Measurements from ENCODE around the gene IFT22. TPM values are rescaled to one million over a fixed set of nuclear protein-coding genes. Genes with fewer than 3 reads are reported as not detected.
"Not testable (repeated sequence)": the region's sequence is repeated elsewhere in the genome, so short reads cannot be mapped to it uniquely, and the experiment has no call there.

Gene IFT22
- total RNA-seq, 2 experiments from 2014 or later = 10.5 to 11.6 TPM

DNA sequence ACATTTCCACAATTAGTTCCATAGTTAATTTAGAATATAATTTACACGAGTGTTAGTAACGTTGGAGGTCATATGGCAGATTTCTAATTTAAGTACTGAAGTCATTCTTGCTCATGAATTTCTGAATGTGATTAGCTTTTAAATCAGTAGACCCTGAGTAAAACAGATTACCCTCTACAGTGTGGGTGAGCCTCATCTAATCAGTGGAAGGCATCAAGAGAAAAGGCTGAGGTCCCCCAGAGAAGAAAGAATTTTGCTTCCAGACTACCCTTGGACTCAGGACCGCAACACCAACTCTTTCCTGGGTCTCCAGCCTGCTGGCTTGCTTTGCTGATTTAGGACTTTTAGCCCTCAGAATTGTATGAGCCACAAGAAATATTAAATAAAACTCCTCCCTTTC is 33.2 kb downstream of the IFT22 start:
- CTCF ChIA-PET = no interaction called here
- POLR2A ChIA-PET = no interaction called here

DNA sequence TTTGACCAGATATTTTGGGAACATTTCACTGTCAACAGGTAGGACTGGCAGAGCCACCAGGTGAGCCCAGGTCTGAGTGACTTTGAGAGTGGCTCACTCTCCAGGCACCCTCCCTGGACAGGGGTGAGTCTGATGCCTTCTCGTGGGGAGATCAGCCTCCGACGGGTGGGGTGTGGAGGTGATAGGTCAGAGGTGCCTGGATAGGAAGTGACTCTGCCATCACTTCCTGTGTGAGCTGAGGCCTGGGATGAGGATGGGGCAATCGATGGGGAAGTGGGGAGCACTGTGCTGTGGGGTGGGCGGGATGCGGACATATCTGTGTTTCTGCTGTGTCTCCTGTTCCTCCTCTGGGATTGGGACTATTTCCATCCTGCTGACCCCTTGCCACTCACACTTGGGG is 34.6 kb downstream of the IFT22 start:
- ChIA-PET POLR2A (no interaction called here), CTCF (no interaction called here)

DNA sequence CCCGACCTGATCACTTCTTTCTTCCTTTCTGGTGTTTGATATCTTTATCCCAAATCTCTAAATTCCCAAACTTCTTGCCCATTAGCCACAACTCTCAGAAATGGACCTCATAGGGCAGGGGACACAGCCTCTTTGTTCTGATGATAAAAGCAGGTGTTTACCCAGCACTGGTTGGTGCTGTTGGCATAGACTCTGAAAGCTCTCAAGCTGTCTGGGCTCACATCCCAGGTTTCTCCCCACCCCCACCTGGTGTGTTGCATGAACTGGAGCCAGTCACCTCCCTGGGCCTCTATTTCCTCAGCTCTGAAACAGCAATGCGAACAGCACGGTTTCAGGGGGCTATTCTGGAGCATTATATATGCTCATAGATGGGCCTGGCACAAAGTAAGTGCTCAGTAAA is 35.7 kb downstream of the IFT22 start:
- CTCF ChIA-PET = interaction anchor here (0.6 to 0.7 kb wide), 2 partner anchors 120 to 142 kb away, joined by 3 read pairs; partner anchors contain the start of gene VGF
- POLR2A ChIA-PET = not testable (repeated sequence)

DNA sequence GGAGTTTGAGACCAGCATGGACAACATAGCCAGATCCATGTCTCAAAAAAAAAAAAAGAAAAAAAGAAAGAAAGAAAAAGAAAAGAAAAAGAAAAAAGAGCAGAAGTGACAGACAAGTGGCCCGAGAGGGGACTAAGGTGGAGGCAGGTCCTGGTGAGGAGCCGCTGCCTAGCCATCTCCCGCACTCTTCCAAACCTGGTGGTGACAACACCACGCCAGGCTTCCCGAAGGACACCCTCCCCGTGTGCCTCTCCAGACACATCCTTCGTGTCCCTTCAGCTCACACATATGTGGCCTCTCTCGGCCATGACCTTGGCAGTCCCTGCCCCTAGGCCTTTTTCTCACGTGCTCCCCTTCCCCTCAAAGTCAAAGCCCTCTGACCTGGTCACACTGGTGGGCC is 36.4 kb downstream of the IFT22 start:
- ChIA-PET CTCF (interaction anchor here (0.7 kb wide), 2 partner anchors 120 to 172 kb away, joined by 3 read pairs; partner anchors contain the start of gene VGF), POLR2A (no interaction called here)

DNA sequence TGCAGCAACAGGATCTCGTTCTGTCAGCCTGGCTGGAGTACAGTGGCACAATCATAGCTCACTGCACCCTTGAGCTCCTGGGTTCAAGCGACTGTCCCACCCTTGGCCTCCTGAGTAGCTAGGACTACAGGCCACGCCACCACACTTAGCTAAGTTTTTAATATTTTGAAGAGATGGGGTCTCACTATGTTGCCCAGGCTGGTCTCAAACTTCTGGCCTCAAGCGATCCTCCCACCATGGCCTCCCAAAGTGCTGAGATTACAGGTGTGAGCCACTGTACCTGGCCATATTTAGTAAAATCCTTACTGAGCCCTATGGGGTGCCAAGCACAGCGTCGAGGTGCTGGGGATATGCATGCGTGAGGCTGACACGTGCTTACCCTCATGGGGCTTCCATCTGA is 40.7 kb downstream of the IFT22 start:
- POLR2A ChIA-PET = not testable (repeated sequence)
- CTCF ChIA-PET = interaction anchor here (0.7 kb wide), 1 partner anchor 429 kb away, joined by 3 read pairs; no protein-coding TSS in a partner anchor

DNA sequence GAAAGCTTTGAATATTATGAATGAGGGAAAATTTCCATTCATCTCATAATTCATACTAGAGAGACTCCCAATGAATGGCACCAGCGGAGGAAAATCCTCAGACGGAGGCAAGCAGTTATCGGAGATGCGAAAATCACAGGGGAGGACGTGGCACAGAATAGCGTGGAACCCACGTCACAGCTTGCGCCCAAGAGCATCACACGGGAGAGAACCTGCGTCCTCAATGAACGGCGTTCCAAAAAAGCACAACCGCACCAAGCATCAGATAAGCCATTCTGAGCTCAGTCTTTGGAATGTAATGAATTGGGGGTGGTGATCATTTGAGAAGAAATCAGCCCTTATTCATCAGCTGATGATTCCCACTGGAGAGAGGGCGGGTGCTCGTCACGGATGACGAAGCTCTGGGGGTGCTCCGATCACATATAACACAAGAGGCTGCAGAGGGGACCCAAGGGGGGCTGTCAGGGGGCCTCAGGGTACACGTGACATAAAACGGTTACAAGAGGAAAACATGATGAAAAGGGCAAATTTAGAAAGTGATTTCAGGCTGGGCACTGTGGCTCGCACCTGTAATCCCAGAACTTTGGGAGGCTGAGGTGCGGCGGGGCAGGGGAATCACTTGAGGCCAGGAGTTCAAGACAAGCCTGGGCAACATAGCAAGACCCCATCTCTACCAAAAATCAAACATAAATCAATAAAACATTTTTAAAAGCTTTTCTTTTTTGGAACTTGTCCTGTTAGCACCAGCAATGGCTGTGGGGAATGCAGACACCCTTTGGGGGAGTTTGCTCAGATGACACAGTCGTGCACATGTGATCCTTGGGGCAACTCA is 42.9 kb downstream of the IFT22 start:
- ChIA-PET CTCF (interaction anchor here (0.9 kb wide), 1 partner anchor 64 kb away, joined by 3 read pairs; no protein-coding TSS in a partner anchor), POLR2A (no interaction called here)

DNA sequence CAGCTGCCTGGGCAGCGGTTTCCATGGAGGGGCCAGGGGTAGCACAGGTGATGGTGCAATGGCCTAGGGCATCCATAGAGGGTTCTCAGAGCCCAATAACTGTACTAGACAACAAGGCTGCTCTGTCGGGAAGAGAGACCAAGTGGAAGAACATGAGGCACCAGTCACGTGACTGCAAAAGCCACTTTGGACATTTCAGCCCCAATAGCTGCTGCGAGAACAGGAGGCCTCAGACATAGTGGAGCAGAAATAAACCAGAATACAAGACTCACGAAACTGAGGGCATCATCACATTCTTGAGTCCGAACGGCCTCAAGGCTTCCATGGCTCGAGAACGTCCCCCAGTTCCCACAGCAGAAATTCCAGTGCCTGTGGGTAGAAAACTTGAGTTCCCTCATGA is 44.5 kb downstream of the IFT22 start:
- ChIA-PET CTCF (interaction anchor here (1.2 kb wide), 1 partner anchor 33 kb away, joined by 3 read pairs; no protein-coding TSS in a partner anchor), POLR2A (no interaction called here)

DNA sequence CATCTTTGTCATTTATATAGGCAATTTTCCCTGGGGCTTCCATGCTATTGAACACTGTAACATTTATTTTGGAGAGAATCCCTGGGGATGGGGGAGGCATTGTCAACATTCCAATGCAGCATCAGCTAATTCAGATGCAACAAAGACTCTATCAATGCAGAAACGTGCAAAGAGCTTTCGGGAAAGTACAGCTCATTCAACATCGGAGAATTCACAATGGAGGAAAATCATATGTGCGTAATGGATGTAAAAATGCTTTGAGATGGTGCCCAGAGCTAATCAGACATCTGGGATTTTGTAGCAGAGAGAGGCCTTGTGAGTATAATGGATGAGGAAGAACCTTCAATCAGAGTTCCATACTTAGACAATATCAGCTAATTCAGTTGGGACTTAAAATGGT is 48.4 kb downstream of the IFT22 start:
- CTCF ChIA-PET = interaction anchor here (0.9 to 1.3 kb wide), 3 partner anchors 9 to 18 kb away, joined by 3 read pairs; no protein-coding TSS in a partner anchor
- POLR2A ChIA-PET = interaction anchor here (0.8 kb wide), 1 partner anchor 117 kb away, joined by 4 read pairs; no protein-coding TSS in a partner anchor

DNA sequence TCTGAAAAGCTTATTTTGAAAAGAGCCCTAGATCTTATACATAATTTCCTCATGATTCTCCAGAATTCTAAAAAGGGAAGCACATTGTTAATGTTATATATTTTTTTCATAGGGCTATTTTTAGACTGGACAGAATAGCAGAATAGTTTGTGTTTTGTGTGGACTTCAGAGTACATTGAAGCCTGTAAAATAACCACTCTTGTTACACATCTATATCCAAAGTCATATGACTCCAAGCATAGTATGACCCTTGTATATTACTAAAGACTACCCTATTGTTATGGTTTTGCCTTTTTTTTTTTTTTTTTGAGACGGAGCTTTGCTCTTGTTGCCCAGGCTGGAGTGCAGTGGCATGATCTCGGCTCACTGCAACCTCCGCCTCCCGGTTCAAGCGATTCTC is 50.6 kb downstream of the IFT22 start:
- POLR2A ChIA-PET = no interaction called here
- CTCF ChIA-PET = interaction anchor here (0.6 to 0.7 kb wide), 2 partner anchors 14 to 1002 kb away, joined by 3 to 4 read pairs; no protein-coding TSS in a partner anchor

DNA sequence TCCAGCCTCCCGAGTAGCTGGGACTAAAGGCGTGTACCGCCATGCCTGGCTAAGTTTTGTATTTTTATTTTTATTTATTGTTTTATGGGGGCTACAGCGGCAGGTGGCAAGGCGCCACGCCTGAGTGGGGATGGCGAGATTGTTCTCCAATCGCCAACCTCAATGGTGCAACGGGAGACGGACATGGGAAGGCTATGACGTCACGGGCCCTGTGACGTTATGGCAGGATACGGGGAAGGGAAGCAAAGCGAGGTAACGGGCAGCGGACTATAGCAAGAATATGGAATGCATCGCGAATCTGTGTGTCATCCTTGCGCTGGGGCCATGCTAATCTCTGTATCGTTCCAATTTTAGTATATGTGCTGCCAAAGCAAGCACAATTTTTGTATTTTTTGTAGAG is 51.9 kb downstream of the IFT22 start:
- POLR2A ChIA-PET = no interaction called here

DNA sequence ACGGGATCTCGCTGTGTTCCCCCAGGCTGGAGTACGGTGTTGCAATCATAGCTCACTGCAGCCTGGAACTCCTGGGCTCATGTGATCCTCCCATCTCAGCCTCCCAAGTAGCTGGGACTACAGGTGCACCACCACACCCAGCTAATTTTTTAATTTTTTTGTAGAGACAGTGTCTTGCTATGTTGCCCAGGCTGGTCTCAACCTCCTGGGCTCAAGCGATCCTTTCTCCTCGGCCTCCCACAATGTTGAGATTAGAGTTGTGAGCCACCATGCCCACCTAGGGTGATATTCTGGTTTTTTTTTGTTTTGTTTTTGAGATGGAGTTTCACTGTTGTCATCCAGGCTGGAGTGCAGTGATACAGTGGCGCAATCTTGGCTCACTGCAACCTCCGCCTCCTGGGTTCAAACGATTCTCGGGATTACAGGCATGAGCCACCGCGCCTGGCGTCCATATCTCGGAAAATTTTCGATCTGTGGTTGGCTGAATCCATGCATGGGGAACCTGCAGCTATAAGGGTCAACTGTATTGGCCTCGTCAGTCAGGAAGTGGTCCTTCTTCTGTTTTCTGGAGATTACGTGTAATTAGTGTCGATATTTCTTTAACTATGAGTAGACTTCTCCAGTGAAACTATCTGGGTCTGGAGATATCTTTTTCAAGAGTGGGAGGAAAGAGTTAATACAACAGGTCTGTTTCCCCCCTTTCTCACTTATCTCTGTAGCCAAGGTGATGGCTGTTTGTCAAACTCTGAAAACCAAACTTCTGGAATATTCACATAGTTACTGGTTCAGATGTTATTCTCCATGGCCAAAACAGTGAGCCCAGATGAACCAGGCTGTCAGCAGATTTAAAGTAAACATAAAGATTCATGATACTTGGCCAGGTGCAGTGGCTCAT is 55.7 kb downstream of the IFT22 start:
- ChIA-PET POLR2A (no interaction called here), CTCF (interaction anchor here (1.5 to 1.7 kb wide), 2 partner anchors 22 to 74 kb away, joined by 3 to 4 read pairs; no protein-coding TSS in a partner anchor)

More for the DNA sequence above, 51.9 kb downstream of the IFT22 start:
- CTCF ChIA-PET = no interaction called here

DNA sequence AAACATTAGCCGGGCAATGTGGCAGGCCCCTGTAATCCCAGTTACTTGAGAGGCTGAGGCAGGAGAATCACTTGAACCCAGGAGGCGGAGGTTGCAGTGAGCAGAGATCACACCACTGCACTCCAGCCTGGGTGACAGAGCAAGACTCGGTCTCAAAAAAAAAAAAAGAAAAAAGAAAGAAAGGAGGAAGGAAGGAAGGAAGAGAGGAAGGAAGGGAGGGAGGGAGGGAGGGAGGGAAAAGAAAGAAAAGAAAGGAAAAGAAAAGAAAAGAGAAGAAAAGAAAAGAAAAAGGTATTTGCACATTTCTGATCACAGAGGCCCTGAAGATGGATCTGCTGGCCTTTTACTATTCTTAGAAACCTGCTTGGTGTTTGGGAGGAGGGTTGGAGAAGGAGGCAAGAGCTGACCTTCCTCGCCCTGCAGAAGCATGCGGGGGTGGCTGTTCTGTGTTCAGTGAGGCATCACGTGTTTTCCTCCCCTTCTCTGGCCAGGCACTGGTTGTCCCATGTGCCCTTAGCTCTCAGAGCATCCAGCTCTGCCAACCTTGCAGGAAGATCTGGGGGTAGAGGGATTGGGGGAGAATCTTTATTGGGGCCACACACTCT is 57.4 kb downstream of the IFT22 start:
- POLR2A ChIA-PET = not testable (repeated sequence)

More for the DNA sequence above, 57.4 kb downstream of the IFT22 start:
- CTCF ChIA-PET = interaction anchor here (1.5 kb wide), 1 partner anchor 72 kb away, joined by 4 read pairs; no protein-coding TSS in a partner anchor

Other genes starting within 250 kb of the IFT22 start
- gene TRIM56, start 236.3 kb downstream of the IFT22 start, total RNA-seq = 10 to 100 TPM; 28.5 to 28.8 TPM
- under 1 TPM; 0.17 to 0.19 TPM for gene SERPINE1, start 194.7 kb downstream of the IFT22 start, total RNA-seq
- gene AP1S1, start 167.3 kb downstream of the IFT22 start, total RNA-seq = 10 to 100 TPM; 42.7 to 45.0 TPM
- under 1 TPM; 0.08 to 0.17 TPM for gene VGF, start 156.2 kb downstream of the IFT22 start, total RNA-seq
- gene NAT16, start 141.5 kb downstream of the IFT22 start, total RNA-seq = not detected
- gene MOGAT3, start 120.8 kb downstream of the IFT22 start, total RNA-seq = not detected
- gene PLOD3, start 104.2 kb downstream of the IFT22 start, total RNA-seq = 10 to 100 TPM; 45.7 to 47.1 TPM
- gene ZNHIT1, start 103.6 kb downstream of the IFT22 start, total RNA-seq = 10 to 100 TPM; 46.7 to 52.7 TPM
- 10 to 100 TPM; 17.6 to 18.8 TPM for gene CLDN15, start 84.0 kb downstream of the IFT22 start, total RNA-seq
- gene FIS1, start 76.7 kb downstream of the IFT22 start, total RNA-seq = 100 to 1,000 TPM; 128 to 129 TPM
- not detected for gene COL26A1, start 41.1 kb upstream of the IFT22 start, total RNA-seq